Fibroblast of villous mesenchyme (primary cell): ENCODE measurements around the gene DDX55. TPM values are rescaled to one million over a fixed set of nuclear protein-coding genes. Genes with fewer than 3 reads are reported as not detected.
A peak's percentile ranks its signal among the peaks of the same experiment; 100 is the strongest.

Experiments used
- DNase-seq: peaks from one replicate; pipeline ENCODE4 v3.0.0-alpha.2; 2010; ENCODE audit warnings: low read depth
- H3K4me3 ChIP-seq: 2 replicates; pipeline ENCODE4 v1.5.1; 2011; ENCODE audit warnings: low read depth, mild to moderate bottlenecking, low read length
- CTCF ChIP-seq: IDR thresholded peaks from 2 replicates; pipeline ENCODE4 v1.5.1; 2012; ENCODE audit warnings: low read depth, mild to moderate bottlenecking, low read length; ENCODE audit not compliant: insufficient read depth
- total RNA-seq: library from RNA; depleted of rRNA; stranded (reverse); fragments of >200 nt; gene quantifications from 2 replicates; pipeline ENCODE4 v1.2.3, GENCODE V29; 2012

The DDX55 gene
- total RNA-seq, 1 donor, result 21.6 TPM

DNA sequence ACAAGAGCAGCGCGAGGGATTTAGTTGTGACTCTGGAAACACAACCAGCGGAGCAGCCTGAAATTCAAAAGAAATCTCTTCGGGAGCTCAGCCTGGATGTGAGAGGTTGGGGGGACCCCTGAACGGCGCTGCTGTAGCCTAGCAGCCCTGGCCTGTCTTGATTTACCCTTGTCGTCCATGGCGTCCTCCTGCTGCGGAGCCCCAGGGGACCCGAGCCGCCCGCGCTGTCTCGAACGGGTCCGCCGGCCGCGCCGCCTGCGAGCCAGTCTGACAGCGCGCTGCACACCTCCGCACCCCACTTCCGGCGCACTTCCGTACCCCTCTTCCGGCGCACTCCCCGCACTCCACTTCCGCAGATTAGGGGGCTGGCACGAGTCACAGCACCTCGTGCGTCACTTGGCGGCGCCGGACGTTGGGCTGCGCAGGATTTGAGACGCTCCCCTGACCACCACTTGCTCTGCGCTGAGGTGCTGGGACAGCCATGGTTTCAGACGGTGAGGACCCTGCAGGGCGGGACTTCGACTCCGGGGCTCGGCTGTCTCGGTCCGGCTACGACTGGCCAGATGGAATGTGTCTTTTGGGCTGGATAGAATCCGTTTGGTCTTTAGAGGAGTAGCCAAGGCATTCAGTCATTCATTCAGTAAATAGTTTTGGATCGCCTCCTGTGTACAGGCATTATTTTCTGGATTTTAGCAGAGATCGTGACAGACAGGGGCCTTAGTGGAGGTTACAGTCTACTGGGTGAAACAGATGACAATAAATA is 31.7 kb downstream of the DDX55 start, which contains the start of the genes EIF2B1 and GTF2H3:
EIF2B1 (minus strand) TSS at position 308 of the 763 bp plus-strand sequence; CDS start at position 179, 129 bp downstream.
GTF2H3 (plus strand) TSS at position 451 of the 763 bp plus-strand sequence; CDS start at position 482, 31 bp downstream.
- peak; percentile 97 for DNase-seq
- no peak for TF ChIP-seq CTCF
- peak within 1 kb of the TSS; percentile 79 for H3K4me3 ChIP-seq

DNA sequence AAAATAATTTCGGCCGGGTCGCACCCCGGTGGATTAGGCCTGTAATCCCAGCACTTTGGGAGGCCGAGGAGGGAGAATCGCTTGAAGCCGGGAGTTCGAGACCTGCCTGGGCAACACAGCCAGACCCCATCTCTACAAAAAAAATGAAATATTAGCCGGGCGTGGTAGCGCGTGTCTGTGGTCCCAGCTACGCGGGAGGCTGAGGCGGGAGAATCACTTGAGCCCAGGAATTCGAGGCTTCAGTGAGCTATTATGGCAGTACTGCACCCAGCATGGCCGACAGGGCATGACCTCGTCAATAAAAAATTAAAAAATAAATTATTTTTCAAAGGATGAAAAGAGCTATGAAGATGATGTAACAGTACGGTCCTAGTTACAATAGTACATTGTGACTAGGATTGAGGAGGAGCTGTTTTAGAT is 32.3 kb downstream of the DDX55 start:
- no peak for DNase-seq
- peak overlapping the region; percentile 79 for H3K4me3 ChIP-seq
- TF ChIP-seq CTCF, result no peak

DNA sequence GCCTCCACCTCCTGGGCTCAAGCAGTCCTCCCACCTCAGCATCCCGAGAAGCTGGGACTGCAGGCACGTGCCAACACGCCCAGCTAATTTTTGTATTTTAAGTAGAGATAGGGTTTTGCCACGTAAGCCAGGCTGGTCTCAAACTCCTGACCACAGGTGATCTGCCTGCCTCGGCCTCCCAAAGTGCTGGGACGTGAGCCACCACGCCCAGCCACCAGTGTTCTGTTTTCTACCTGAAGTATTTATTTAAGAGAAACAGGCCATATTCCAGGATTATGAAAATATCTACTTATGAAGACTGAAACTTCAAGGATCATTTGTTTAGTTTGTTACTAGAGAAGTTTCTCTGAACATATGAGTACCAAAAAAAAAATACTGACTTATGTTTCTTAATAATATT is 42.0 kb downstream of the DDX55 start:
- no peak for TF ChIP-seq CTCF
- H3K4me3 ChIP-seq, result no peak overlapping the region
- DNase-seq, result no peak

DNA sequence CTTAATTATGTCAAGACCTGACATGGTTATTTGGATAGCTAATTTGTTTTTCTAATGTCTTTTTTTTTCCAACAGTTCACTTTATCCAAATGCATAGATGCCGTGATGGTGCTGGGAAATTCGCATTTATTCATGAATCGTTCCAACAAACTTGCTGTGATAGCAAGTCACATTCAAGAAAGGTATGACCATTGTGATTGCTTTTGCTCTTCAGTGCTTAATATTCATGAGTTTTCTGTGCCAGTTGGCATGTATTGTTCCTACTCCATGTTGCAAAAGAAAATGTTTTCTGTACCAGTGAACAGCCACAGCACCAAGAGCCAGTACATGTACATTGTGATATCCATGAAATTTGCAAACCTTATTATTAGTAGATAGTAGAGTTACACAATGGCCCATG is 43.5 kb downstream of the DDX55 start:
- no peak for DNase-seq
- no peak overlapping the region for H3K4me3 ChIP-seq
- no peak for TF ChIP-seq CTCF

DNA sequence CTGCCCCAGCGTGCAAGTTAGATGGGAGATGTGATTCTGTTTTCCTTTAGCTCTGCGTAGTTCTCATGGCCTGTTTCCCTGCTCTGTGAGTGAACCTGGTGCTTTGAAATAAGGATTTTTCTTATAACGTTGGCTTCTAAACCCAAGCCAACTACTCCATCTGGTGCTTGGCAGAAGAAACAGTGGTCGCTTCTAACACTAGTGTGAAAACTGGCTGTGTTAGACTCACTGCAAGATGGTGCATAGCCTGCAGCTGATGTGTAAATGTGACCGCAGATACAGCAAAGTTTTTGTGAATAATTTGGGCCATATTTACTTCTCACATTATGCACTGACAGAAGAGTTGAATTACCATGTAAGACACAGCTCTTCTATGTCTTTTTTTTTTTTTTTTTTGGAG is 44.0 kb downstream of the DDX55 start:
- no peak overlapping the region for H3K4me3 ChIP-seq
- no peak for TF ChIP-seq CTCF
- DNase-seq, result no peak

- no peak for DNase-seq
- H3K4me3 ChIP-seq, result no peak overlapping the region
- no peak for TF ChIP-seq CTCF
Measured at GRCh38 chr12:123648401-123648800, 46.5 kb downstream of the DDX55 start.
